HG02798 (cell line): Measurements from ENCODE around the gene OR52A5.
A peak's percentile ranks its signal among the peaks of the same experiment; 100 is the strongest.
"Not testable (repeated sequence)": the region's sequence is repeated elsewhere in the genome, so short reads cannot be mapped to it uniquely, and the experiment has no call there.

Source experiments
- ATAC-seq: cut with Tn5 transposase; IDR thresholded peaks from one replicate; pipeline ENCODE4 v1.9.1; 2021; ENCODE audit warnings: mild to moderate bottlenecking; ENCODE audit not compliant: unreplicated experiment, poor library complexity

Gene OR52A5

DNA sequence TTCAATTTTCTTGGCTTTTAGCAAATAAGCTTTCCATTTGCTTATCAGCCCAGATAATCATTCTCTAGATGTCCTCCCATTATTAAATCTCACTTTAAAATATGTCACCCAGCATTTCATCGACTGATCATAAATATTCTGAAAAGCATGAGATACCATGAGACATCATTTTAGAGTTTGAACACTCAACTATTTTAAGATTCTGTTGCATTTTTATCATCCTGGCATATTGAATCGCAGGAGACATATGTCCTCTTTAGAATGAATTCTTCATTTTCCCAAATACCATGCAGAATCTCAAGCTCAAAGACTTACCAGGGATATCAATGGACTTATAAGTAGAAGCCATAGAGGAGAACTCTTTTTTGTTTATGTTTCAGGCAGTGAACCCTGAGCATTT lies at the start of gene OR52A5:
Gene OR52A5 (minus strand): TSS at position 361 of the 400 bp plus-strand sequence. CDS start 5,714 bp downstream, outside the sequence.
- no peak for ATAC-seq

DNA sequence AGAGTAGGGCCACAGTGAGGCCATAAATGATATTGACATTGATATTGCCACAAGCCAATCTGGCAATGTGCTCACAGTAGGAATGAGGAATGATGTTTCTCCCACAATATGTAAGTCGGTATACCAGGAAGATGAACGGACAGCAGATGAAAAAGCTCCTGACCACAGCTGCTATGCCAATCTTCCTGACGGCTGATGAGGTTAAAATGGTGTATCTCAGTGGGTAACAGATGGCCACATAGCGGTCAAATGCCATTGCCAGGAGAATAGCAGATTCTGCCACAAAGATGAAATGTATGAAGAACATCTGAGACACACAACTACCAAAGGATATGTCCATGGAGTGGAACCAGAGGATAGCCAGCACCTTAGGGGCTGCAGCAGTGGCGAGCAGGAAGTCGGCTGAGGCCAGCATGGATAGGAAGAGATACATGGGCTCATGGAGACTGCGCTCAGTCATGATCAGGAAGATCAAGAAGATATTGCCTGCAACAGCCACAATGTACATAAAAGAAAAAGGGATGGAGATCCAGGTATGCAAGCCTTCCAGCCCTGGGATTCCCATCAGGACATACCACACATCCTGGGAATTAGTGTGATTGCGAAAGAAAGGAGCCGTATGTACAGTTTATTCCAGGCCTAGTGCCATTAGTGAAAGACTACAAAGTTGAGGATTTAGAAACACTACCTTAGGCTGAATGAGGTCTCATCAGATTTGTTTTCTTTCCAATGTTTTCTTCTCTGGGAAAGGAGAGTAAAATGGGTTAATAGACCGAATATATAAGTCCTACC lies 40.1 kb upstream of the OR52A5 start:
- ATAC-seq = no peak

DNA sequence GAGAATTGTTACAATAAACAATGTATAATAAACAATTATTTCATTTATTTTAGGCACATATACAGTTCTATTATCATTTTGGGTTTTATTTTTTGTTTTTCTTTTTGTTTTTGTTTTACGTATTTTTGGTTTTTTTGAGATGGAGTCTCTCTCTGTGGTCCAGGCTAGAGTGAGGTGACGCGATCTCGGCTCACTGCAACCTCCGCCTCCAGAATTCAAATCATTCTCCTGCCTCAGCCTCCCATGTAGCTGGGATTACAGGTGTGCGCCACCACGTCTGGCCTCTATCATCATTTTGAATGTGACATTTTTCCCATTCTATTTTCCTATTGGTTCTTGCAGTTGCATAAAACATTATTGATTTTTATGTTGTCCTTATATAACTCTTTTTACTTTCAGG lies 36.8 kb upstream of the OR52A5 start:
- ATAC-seq = no peak

DNA sequence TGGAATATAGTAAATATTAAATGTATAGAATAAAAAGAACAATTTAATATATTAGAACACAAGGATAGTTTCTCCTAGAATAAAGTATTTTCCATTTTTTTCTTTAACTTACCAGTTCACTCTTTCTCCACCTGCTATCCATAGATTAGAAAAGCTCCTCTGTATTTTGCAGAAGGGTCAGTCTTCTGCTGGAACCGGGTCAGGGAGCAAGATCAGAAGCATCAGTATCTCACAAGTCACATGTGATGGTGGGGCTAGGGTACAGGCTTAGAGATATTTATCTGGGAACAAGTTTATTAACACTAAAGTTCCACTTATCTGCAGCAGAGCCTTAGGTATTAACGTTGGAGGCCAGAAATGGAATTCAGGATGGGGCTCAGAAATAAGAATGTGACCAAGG lies 33.7 kb upstream of the OR52A5 start:
- no peak for ATAC-seq

DNA sequence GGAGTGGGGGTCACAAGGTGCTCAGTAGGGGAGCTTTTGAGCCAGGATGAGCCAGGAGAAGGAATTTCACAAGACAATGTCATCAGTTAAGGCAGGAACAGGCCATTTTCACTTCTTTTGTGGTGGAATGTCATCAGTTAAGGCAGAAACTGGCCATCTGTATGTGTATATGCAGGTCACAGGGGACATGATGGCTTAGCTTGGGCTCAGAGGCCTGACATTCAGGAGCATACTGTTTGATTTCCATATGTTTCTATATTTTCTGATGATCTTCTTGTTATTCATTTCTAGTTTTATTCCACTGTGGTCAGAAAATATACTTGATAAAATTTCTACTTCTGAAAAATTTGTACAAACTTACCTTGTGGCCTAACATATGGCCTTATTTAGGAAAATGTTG lies 27.7 kb upstream of the OR52A5 start:
- ATAC-seq = not testable (repeated sequence)

DNA sequence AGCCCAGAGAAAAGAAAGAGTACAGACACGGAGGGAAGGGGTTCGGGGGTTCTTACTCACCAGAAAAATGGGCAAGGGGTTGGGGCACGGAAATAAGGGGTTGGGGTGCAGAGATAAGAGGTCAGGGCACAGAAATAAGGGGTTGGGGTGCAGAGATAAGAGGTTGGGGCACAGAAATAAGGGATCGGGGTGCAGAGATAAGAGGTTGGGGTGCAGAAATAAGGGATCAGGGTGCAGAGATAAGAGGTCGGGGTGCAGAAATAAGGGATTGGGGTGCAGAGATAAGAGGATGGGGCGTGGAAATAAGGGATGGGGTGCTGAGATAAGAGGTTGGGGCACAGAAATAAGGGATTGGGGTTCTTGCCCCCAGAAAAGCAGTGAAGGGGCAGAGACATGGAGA lies 26.7 kb upstream of the OR52A5 start:
- ATAC-seq = not testable (repeated sequence)

DNA sequence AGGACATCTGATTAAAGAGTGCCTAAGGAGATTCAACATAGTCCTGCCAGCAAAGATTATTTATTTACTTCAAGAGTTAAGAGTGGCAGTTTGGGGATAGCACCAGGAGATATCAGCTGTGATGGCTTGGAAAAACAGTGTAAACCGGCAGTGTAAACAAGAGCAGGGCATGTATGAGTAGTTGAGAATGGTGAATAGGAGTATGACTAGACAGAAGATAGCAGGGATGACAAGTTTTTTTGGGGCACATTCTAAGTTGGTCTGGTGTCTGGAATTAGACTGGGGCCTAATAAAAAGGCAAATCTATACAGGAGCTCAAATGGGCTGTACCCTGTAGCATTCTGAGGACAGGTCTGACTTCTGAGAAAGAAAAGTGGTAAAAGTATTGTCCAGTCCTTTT lies 22.9 kb upstream of the OR52A5 start:
- not testable (repeated sequence) for ATAC-seq

DNA sequence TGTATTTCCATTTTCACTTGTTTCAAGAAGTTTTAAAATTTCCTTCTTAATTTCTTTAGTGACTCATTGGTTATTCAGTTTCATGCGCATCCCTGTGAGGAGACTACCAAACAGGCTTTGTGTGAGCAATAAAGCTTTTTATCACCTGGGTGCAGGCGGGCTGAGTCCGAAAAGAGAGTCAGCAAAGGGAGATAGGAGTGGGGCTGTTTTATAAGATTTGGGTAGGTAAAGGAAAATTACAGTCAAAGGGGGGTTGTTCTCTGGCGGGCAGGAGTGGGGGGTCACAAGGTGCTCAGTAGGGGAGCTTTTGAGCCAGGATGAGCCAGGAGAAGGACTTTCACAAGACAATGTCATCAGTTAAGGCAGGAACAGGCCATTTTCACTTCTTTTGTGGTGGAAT lies 22.1 kb upstream of the OR52A5 start:
- not testable (repeated sequence) for ATAC-seq

DNA sequence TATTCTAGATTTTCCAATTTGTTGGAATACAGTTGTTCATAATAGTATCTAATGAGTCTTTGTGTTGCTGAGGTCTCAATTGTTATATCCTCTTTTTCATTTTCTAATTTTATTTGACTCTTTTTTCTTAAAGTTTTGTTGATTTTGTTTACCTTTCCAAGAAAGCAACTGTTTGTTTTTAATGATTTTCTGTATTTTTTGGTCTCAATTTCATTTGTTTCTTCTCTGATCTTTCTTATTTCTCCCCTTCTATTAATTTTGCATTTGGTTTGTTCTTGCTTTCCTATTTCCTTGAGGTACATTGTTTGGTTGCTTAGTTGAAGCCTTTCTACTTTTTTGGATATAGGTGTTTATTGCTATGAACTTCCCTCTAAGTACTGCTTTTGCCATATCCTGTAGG lies 21.6 kb upstream of the OR52A5 start:
- no peak for ATAC-seq

DNA sequence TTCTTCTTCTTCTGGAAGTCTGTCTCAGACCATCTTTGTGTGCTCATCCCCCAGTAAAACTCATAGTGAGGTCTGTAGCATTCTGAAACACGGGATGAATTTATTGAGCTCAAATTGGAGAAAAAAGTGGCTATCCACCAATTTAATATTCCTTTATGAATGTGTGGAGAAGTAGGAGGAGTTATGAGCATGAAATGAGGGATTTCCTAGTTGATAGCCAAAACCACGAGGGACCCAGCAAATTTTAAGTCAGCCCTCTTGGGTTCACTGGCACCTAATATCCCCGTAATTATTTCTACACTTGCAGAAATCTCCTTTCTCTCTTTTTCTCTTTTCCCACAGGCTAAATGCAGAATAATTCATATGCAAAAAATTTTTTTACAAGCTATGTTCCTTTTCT lies 16.5 kb upstream of the OR52A5 start, which contains the start of gene OR52A1:
Gene OR52A1 (minus strand): TSS at position 101 of the 400 bp plus-strand sequence. CDS start 2,388 bp downstream, outside the sequence.
- ATAC-seq = no peak

DNA sequence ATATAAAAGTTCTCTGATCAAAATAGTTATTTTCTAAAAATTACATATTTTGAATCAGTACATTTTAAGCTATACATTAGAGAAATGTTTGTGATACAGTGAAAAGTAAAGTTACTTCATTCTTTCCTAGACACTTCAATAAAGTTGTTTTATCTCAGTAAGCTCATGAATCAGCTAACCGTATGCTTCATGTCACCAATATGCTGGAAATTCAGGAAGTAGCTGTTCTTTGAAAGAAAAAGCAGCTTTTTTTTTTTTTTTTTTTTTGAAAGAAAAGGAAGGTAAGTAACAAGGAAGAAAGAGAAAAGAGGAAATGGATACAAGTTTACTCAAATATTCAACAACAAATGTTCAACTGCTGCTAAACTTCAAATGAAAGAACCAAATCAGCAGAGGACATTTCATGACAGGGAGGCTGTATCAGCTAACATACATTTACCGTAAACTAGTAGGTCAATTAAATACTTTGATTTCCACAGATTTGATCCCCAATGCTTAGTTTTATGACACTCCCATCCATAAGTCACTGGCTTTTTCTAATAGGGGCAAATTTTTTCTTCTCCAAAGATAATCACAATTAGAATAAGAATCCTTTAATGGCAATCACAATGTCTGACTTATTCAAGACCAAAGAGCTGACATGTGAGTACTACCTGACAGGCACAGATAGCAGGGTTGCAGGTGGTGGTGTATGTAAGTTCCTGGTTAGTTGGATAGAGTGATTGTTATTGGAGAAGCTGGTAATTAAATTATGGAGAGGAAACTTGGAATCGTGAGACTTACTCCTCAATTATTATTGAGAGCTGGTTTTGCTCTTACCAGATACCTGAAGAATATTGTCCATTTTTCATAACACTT lies 15.6 kb upstream of the OR52A5 start:
- no peak for ATAC-seq

DNA sequence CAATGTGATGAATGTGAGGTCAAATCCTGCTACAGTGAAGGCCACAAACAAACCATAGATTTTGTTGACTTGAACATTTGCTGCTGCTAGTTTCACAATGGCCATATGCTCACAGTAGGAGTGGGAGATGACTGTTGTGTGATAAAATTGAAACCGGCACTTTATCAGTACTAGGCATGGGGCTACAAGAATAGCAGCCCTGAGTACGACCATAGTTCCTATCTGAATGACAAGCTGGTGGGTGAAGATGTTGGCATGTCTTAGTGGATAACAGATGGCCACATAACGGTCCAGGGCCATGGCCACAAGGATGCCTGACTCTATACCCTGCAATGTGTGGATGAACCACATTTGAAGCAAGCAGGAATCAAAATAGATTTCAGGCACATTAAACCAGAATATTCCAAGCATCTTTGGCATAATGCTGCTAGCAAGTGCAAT lies 13.6 kb upstream of the OR52A5 start:
- no peak for ATAC-seq

DNA sequence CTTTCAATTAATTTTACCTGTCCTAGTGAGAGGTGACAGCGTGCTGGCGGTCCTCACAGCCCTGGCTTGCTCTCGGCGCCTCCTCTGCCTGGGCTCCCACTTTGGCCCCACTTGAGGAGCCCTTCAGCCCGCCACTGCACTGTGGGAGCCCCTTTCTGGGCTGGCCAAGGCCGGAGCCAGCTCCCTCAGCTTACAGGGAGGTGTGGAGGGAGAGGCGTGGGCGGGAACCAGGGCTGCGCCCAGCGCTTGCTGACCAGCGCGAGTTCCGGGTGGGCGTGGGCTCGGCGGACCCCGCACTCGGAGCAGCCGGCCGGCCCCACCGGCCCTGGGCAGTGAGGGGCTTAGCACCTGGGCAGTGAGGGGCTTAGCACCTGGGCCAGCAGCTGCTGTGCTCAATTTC lies 6.0 kb upstream of the OR52A5 start:
- not testable (repeated sequence) for ATAC-seq

DNA sequence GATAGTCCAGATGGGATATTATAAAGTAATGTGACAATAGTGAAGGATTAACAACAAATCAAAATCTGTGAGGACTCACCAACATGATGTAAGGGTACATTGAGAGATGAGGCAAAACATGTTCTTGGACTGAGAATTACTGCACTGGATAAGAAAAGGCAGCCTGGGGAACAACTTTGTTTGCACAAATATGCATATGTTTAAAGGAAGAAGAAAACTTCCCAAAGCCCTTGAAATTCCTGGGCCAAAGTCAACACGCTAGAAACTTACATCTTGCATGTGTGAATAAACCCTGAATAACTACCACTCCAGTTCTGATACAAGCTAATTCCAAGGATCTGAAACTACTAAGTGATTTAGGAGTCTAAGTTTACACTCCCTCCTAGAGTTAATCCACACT lies 1.1 kb downstream of the OR52A5 start:
- no peak for ATAC-seq

DNA sequence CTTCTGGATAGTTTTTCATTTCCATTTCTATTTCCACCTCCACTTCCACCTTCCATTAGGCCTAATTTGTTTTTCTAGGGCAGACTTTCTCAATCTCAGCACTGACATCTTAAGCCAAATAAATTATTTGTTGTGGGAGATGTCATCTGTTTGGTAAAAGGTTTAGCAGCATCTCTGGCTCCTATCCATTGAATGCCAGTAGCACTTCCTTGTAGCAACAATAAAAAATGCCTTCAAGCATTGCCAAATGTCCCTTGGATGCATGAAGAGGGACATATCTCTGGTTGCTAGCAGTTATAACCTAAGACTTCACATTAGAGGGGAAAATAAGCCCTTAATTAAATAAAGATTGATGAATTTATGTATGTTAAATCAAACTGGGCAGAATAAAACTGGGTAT lies 1.9 kb downstream of the OR52A5 start:
- ATAC-seq = no peak

DNA sequence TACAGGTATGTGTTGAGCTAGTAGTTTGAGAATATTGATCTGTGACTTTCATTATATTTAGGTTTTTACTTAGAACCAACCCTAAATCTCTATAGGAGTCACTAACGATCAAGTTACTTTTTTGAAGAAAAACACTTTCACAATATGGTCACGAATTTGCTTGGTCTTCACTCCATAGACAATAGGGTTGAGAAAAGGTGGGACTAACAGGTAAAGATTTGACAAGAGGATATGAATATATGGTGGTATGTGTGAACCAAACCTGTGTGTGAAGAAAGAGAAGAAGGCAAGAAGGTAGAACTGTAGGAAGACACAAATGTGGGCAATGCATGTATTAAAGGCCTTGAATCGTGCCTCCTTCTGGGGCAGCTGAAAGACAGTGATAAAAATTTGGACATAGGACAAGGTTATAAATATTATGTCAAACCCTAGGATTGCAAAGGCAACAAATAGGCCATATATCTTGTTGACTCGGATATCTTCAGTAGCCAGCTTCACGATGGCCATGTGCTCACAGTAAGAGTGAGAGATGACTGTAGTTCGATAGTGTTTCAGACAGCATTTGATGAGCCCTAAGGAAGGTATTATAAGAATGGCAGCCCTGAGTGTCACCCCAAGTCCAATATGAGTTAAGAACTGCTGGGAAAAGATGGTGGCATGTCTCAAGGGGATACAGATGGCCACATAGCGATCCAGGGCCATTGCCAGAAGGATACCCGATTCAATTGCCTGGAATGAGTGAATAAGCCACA lies 6.4 kb downstream of the OR52A5 start:
- no peak for ATAC-seq

DNA sequence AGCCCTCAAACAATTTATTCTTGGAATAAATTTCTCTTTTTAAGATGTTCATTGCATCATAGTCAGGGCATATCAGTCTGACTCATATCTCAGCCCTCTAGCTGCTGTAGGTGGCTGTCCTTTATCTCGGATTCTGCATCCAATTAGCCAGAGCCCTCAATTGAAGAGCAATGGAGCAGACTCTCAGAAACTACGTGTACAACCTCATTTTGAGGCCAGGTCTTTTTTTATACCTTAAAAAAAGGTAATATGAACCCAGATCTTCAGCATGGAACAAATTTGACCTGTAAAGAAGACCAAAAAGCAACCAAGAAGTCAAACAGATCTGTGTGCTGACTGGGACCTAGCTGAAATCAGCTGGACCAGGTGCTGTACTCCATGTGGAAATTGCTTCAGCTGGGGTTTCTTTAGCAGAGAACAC lies 8.7 kb downstream of the OR52A5 start:
- no peak for ATAC-seq

DNA sequence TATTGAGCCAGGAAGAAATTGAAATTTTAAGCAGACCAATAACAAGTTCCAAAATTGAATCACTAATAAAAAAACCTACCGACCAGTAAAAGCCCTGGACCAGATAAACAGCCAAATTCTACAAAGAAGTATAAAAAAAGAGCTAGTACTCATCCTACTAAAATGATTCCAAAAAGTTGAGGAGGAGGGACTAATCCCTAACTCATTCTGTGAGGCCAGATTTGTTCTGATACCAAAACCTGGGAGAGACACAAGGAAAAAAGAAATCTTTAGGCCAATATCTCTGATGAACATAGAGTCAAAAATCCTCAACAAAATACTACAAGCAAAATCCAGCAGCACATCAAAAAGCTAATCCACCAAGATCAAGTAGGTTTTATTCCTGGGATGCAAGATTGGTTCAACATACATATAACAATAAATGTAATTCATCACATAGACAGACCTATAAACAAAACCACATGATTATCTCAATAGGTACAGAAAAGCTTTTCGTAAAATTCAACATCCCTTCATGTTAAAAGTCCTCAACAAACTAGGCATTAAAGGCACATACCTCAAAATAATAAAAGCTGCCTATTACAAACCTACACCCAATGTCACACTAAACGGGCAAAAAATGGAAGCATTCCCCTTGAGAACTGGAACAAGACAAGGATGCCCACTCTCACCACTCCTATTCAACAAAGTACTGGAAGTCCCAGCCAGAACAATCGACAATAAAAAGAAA lies 13.1 kb downstream of the OR52A5 start:
- no peak for ATAC-seq

DNA sequence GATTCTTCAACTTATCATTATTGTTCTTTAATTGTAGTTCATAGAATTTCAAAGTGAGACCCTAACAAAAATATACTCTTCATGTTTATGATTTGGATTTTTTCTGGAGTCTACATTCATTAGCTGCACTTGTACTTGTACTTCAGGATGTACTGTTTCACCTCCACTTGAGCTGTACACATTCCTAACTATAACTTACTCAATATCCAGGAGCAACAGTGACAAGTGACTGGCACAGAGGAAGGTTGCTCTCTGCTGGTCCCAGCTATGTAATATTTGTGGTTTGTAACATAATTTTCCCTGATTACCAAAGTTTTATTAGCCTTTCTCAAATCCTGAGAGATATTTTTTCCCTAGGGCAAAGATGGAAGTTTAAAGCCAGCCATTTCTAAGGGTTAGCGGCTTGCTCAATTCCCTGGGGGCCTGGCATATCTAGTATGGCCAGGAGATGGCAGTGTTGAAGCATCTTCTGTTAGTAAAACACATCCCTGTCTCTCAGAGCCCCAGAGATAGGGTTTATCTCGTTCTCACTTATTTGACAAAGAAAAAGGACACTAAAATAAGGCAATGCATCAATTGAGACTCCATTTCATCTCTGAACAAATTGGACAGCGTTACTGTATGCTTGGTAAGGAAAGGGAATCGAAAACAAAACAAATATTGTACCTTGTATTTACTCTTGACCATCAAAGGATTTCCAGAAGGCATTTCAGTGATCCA lies 14.2 kb downstream of the OR52A5 start:
- peak; percentile 94 for ATAC-seq
